GM18517 (cell line): ENCODE results near the gene CRYZ.
"Not testable (repeated sequence)": the region's sequence is repeated elsewhere in the genome, so short reads cannot be mapped to it uniquely, and the experiment has no call there.

Experiments
- ATAC-seq: cut with Tn5 transposase; IDR thresholded peaks from one replicate; pipeline ENCODE4 v1.9.1; 2021; ENCODE audit warnings: mild to moderate bottlenecking, moderate library complexity; ENCODE audit not compliant: unreplicated experiment

CRYZ gene

GRCh38 chr1:74681851-74682250 is 51.0 kb downstream of the CRYZ start:
- no peak for ATAC-seq

DNA sequence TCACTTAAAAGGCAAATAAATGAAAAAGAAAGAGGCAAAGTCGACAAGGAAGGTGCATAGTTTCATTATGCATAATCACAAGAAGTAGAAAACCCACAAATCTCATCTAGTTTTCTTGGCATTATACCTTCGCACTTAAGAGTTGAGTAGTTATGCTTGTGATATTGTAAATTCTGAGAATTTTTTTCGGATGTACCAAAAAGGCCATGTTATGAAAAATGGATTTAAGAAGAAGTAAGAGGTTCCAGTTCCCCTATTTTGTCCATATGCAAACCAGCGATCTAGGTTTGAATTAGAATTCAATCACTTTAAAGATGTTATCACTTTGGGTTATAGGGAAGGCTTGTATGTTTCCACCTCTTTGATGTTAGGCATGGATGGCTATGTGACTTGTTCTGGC is 51.4 kb downstream of the CRYZ start:
- peak; percentile 82 for ATAC-seq

DNA sequence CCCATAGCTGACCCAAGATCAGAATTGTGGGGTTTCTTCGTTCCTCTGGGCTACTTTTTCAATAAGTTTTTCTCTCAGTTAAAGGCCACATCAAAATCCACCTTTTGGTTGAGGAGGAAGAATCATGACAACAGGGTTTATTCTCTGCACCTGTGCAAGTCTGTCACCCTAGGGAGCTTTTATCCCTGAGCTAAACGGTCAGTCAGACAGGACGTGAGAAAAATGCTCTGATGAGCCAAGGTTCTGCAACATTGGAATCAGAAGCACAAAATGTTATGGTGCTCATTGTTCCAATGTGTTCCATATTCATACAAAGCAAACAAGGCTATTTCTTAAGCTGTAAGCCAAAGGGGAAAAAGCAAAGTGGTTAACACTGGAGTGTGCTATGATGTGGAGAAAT is 51.8 kb downstream of the CRYZ start:
- peak; percentile 29 for ATAC-seq

GRCh38 chr1:74679811-74680210 is 53.0 kb downstream of the CRYZ start:
- ATAC-seq, result no peak

GRCh38 chr1:74677926-74678325 is 54.9 kb downstream of the CRYZ start:
- ATAC-seq, result no peak

DNA sequence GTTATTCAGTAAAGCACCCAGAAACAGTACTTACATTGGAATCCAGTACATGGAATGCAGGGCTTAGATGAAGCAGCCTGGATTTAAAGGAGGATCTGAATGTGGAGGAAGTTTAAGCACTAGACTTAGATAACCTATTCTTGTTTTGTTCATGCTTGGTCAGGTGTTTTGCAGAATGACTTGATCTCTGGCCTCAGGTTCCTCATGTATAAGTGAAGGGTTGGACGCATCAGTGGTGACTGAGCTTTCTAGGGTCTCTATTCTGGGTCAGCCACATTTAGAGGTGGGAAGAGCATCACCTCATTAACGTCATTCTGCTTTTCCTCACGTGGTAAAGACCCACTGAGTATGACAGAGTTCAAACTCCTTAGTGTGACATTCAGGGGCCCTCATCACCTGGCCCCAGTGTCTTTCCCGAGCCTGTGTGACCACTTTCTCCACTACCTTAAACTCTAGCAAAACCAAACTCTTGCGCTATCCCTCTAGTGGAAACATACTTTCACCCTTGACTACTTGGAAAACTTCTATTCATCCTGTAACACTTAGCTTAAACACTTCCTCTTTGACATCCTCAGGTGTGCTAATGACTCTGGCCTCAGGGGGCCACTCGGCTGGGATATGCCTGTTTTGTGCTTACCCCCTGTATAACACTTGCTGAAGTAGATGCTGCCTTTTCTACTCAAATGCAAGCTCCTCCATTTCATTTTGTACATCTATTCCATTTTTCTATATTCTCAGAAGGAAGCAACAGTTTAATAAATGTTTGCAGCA is 58.4 kb downstream of the CRYZ start:
- no peak for ATAC-seq

- ATAC-seq, result peak; percentile 54
Observed at GRCh38 chr1:74673351-74674111, 59.3 kb downstream of the CRYZ start, which contains the start of gene ERICH3. TSS of gene ERICH3 (minus strand) at chr1:74673792. CDS start at chr1:74673519, 273 bp downstream.

GRCh38 chr1:74670866-74671265 is 62.0 kb downstream of the CRYZ start:
- ATAC-seq, result not testable (repeated sequence)
